ENCODE results near the gene ARHGAP22.

DNA sequence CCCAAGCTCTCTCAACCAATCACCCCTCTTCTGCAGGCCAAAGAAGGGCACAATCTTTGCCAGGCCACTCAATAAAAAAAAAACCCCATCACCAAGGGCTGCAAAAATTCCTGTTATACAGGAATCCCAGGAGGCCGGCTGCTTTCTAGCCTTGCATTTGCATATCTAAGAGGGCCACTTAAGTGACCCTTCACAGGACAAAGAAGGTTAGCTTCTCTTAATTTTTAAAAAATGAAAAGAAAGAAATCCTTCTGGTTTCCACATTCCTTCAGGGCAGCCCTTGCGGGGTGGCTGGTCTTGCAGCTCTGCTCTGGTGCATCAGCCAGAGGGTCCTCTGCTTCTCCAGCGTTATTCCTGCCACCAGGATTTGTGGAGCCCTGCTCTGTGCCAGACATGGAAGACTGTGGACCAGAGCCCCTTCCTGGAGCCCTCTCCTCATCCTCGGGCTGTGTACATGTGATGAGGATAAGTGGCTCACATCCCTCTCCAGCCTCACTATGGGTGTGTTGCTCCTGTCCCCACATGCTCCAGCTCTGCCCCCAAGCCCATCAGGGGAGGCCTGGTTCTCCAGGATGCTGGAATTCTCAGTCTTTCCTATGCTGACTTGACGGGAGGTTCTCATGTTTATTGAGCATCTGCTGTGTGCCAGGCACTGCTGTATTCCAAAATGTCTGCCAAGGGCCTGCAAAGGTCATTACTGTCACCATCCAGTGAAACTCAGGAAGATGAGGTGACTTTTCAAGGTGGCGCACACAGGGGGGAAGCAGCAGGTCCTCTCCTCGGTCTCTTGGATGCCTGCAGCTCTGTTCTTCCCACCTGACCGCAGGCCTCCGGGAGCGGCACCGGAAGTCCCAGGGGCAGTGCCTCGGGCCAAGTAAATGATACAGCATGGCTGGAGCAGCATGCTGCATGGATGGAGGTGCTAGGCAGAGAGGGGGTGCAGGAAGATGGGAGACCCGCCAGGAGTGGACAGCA lies 67.7 kb downstream of the ARHGAP22 start:
- TF ChIP-seq POLR2A (IDR thresholded peaks at IDR 0.05; ENCODE audit: low read length) (no peak), GATA1 (IDR thresholded peaks at IDR 0.05; ENCODE audit: low read depth, low read length) (no peak)
